Activated CD4-positive, alpha-beta T cell treated with anti-CD3 and anti-CD28 coated beads, Interleukin-2, amount 50 U/mL, for 24 hours (primary cell): ENCODE measurements around the gene RTN4IP1.

Source experiments
- DNase-seq, 2 donors: peaks; one replicate each; pipeline ENCODE4 v3.0.0-alpha.2; 2020; ENCODE audit warnings: low read depth in 1 of 2, low spot score in 1 of 2

Gene RTN4IP1, protein sequence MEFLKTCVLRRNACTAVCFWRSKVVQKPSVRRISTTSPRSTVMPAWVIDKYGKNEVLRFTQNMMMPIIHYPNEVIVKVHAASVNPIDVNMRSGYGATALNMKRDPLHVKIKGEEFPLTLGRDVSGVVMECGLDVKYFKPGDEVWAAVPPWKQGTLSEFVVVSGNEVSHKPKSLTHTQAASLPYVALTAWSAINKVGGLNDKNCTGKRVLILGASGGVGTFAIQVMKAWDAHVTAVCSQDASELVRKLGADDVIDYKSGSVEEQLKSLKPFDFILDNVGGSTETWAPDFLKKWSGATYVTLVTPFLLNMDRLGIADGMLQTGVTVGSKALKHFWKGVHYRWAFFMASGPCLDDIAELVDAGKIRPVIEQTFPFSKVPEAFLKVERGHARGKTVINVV

DNA sequence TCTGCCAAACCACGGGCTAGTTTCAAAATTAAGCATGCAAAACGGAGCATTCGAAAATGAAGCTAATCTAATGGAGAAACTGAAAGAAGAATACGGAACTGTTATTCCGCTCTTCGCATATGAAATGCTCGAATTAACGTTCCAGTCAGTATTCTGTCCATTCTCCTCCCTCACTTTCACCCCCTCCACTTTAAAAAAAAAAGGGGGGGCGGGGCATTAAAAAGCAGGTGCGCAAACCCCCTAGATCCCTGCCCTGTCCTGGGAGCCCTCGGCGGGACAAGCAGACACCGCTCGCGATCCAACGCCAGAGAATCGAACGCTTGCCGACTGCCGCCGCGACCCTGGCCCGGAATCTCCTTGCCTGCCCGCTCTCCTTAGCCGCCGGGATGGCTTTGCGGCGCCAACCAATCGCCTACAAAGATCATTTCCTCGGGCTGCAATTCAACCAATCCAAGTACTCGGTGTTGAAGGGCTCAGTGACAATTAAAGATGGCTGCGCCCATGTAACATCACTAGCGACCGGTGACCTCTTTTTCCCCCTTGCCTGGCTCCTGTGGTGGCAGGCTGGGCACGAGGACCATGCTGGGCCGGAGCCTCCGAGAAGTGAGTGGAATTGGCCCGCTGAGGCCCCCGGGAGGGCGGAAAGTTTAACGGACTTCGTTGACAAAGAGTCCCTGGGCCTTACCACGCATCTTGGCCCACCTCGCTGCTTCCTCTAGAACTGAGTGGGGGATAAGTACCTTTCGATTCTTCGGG, at the start of gene RTN4IP1, which contains the start of gene QRSL1:
RTN4IP1 (minus strand) TSS at position 396 of the 756 bp plus-strand sequence. CDS start 477 bp downstream, outside the sequence.
QRSL1 (plus strand) TSS at position 476 of the 756 bp plus-strand sequence; CDS start at position 580, 104 bp downstream.
- DNase-seq, result peak; percentile 68 to 85

- no peak for DNase-seq
Measured at GRCh38 chr6:106677282-106677681, 48.0 kb upstream of the RTN4IP1 start.

DNA sequence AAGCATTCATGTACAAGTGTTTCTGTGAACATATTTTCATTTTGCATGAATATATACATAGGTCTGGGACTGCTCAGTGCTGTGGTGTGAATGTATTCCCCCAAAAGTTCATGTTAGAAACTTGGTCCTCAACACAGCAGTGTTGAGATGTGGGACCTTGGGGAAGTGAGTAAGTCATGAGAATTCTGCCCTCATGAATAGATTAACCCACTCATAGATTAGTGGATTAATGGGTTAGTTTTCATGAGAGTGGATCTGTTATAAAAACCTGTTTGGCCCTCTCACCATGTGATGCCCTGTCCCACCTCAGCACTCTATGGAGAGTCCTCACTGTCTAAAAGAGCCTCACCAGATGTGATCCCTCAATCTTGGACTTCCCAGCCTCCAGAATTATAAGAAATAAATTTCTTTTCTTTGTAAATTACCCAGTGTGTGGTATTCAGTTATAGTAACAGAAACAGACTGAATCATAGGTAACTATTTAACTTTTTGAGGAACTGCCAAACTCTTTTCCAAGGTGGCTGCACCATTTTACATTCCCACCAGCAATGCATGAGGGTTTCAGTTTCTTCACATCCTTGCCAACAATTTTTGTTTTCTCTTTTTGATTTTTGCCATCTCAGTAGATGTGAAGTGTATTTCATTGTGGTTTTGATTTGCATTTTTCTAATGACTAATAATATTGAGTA, 45.4 kb upstream of the RTN4IP1 start:
- DNase-seq, result no peak

- no peak for DNase-seq
Measured at GRCh38 chr6:106671651-106672050, 42.4 kb upstream of the RTN4IP1 start.

DNA sequence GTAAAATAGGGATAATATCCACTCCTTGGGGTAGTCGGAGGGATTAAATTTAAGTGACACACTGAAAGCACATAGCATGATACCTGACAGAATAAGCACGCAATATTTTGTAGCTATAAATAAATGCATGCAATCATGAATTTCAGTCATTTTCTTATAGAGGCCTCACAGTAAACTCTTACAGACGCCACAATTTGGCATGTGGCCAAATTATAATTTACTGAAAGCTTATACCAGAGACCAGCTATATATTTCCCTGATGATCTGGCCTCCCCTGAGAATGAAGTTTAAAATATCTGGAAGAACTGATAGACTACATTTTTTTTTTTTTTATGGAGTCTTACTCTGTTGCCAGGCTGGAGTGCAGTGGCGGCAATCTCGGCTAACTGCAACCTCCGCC, 40.9 kb upstream of the RTN4IP1 start:
- no peak for DNase-seq

DNA sequence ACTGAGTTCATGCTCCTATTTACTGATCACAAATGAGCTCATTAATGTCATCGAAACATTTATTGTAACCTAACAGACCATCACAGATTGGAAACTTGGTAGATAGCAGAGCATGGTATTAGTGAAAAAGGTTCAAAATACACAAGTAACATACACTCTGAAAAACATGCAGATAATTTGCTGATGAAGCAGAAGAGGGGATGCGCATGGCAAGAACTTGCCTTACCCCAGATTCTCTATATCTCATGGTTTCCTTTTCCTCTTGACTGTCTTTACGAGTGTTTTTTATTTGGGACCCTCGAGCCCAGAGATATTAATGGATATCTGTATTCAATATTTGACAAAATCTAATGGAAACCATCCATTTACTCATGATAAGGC, 37.7 kb upstream of the RTN4IP1 start:
- DNase-seq, result no peak

DNA sequence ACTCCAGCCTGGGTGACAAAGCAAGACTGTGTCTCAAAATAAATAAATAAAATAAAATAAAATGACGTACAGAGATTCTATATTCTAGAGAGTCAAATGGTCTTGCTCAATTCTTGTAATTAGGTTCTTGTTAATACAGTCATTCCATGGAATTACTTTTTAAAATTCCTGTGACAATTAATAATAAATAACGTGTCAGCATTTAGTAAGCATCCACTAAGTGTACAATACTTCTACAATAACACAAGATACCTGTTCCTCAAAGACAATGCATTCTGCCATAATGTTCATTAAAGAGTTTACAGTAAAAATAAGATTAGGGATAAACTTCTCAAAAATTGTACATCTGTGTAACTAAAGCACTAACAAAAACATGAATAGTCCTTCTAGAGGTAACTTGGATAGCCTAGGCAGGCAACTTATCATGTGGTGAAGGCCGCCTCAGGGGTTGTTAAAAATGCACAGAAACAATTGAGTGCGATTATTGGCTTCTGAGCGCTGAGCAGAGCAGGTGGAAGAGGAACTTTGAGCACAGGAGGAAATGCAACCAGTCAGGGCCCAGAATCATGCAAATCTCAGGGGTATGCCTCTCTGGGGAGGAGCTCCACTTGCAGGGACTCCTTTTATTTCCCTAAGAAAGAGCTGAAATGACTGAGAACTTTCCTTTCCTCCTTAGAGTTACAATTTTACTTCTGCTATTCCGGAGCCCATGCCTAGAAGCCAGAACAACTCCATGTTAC, 37.2 kb upstream of the RTN4IP1 start:
- DNase-seq, result no peak

DNA sequence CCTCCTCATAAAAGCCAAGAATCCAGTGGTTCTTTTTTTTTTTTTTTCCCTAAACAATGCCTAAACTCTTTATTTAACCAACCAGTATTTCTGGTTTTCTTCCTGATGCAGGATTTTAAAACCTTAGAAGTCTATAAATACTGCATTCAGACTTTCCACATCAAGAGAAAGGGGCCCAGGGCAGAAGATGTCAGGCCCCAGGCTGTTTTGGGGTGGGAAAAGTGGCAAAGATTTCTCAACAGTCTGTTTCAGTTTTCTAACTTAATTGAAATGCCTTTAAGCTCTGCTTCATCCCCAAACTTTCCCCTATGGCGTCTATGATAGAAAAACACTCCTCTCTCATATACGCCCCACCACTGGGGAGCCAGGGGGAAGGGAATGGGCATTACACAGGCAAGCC, 33.2 kb upstream of the RTN4IP1 start:
- no peak for DNase-seq

DNA sequence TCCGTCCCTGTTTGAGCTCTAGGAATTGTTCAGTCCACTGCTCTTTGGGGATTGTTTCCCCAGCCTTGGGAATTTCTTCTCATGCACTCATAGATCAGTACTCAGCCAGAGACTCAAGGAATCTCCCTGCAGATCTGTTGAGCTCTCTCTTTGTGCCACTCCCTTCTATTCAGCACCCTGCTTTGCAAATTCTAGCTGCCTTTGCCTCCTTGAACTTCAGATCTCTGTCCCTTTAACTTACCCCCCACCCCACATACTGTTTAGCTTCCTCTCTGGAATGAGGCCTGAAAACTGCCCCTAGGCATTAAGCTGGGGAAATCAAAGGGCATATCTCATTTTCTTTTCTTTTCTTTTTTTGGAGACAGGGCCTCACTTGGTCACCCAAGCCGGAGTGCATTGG, 30.6 kb upstream of the RTN4IP1 start:
- DNase-seq, result no peak

GRCh38 chr6:106658469-106658868, 29.2 kb upstream of the RTN4IP1 start:
- no peak for DNase-seq

DNA sequence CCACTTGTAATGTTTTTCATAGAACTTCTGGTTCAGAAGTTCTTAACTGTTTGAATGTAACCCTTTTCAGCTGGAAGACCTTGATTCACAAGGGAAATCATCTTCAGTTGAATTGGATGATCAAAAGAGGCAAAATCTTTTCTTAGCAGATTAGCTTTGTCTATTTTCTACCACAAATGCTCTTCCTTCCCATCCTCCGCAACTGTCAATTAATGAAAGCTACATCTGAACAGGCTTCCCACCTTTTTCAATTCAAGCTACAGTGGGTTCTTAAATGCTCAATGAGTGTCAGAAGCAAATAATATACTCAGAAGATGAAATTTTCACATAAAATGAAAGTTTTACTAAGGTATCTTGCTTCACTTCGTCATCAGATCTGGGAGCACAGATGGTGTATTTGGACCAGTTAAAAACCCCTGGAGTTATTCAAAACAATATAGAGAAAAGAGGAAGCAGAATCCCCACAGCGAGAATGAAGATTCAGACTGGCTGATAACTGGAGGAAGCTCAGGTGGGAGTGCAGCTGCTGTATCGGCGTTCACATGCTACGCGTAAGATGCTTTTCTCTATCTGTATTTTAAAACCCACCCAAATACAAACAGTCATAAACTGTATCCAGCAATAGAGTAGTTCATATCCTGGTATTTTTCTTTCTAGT, 19.5 kb upstream of the RTN4IP1 start:
- DNase-seq, result no peak

GRCh38 chr6:106643061-106643460, 13.8 kb upstream of the RTN4IP1 start:
- DNase-seq, result no peak

DNA sequence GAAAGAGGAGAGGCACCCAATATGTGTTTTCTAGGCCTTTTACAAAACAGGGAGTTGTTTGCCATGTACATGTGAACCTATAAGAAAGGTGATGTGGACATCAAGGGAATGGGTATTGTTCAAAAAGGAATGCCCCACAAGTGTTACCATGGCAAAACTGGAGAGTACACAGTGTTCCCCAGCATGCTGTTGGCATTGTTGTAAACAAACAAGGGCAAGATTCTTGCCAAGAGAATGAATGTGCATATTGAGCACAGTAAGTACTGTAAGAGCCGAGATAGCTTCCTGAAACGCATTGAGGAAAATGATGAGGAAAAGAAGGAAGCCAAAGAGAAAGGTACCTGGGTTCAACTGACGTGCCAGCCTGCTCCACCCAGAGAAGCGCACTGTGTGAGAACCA, 13.2 kb upstream of the RTN4IP1 start:
- no peak for DNase-seq

DNA sequence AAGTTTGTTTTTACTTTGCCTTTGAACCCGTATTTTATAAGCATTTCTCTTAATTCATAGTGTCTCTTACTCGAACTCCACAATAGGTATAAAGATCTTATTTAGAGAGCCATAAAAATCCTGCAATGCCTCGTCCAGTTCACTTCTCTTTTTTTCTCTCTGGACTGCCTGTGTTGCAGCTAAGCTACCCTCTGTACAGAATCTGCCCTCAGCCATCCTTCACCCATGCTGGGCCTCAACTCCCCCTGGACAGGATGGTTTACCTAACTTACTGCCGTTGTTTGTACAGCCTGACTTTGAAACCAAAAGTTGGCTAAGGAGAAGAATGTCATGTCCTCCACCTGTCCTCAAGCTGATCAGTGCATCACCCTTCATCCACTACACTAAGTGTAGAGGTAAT, 10.5 kb upstream of the RTN4IP1 start:
- no peak for DNase-seq

- DNase-seq, result no peak
Measured at GRCh38 chr6:106637717-106638341, 8.5 kb upstream of the RTN4IP1 start.

DNA sequence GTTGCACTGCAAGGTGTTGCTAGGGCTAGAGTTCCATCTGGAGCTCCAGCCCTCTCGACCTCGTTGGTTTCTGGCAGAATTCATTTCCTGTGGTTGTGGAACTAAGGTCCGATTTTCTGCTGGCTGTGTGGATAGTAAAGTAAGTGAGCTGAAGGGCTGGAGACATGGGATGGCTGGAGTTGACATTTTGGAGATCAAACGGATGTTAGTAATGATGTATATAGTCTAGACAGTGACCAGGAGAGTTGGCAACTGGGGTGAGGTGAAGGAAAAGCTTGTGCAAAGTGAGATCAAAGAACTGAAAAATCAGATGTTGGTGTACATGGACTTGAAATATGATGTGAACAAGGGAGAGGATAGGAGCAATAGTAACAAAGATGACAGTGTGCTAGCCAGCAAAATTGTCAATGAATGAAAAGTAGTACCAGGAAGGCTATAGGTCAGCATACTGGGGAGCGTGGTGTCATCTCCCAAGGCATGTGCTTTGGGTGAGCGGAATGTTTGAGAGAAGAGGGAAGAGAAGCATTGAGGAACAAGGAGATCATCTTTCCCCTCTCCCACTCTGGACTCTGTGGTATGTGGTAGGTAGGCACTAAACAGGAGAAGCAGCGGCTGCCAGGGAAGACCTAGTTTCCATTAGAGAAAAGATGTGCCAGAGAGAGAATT, 7.9 kb upstream of the RTN4IP1 start:
- DNase-seq, result no peak

DNA sequence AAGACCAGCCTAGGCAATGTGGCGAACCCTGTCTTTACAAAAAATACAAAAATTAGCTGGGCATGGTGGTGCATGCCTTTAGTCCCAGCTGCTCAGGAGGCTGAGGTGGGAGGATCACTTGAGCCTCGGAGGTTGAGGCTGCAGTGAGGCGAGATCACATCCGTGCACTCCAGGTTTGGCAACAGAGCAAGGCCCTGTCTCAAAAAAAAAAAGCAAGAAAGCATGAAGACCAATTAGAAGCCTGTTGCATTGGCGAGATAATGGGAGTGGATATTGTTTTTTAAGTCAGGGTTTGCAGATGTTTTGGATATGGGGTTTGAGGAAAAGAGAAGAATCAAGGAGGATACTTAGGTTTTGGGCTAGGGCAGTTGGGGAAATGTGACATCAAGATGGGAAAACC, 5.3 kb upstream of the RTN4IP1 start:
- DNase-seq, result no peak

DNA sequence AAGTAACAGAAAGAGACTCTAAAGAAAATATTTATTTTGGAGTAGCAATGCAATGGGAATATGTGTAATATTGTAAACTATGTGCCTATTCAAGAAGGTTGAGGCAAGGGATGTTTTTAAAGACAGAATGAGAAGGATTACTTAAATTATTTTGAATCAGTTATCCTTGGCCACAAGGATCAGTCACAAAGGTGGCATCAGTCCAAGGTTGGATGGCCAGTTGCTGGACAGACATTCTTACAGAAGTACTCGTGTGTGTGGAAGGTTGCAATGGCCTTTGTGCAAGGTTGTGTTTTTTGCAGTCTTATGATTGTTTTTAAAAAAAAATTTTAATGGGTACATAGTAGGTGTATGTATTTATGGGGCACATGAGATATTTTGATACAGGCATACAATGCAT, 2.0 kb upstream of the RTN4IP1 start:
- DNase-seq, result no peak

DNA sequence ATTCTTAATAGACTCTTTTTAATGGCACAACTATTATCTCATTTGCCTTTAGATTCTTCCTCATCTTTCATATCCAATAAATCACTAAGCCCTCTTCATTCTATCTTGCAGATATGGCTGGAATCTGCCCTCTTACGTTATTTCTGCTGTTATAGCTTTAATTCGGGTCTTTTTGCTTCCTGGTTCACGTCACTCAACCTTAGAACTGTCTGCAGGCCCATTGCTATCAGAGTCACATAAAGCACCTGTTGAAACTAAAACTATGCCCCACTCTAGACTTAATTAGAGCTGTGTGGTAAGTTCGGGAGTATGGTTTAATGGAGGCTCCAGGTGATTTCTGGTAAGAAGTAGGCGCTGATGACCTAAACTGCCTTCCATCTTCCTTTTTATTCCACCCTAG, 1.1 kb upstream of the RTN4IP1 start:
- no peak for DNase-seq

DNA sequence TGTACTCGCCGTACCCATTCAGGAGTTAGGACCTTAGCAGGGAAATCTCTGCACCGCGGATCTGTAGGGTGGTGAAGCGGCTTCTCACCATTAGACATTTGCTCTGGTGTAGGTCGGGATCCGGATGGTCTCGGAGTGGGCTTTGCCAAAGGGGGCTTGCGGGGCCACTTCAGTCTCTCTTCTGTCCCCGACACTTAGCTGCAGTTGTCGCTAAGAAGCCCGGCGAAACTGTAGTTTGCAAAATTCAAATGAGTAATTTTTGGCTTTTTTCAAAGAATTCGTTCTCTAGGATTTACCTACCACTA, 513 bp upstream of the RTN4IP1 start:
- DNase-seq, result no peak
